ENCODE results near the gene KCNC3.

- no peak for TF ChIP-seq CTCF (IDR thresholded peaks at IDR 0.05)
- peak in 1 of 4 donors; percentile 53 for TF ChIP-seq POLR2A (IDR thresholded peaks at IDR 0.05)
- TF ChIP-seq EP300 (IDR thresholded peaks at IDR 0.05) = no peak
Observed at GRCh38 chr19:50361290-50362029, 32.3 kb upstream of the KCNC3 start.
